ENCODE results near the gene TMCO4. TPM values are rescaled to one million over a fixed set of nuclear protein-coding genes. Genes with fewer than 3 reads are reported as not detected.

TMCO4 gene
- total and polyA plus RNA-seq, 2 donors (not counting 3 experiments of a cell fraction or from before 2014, with no cell fraction given): 7.6 to 10.3 TPM

GRCh38 chr1:19738076-19738475 is 61.6 kb downstream of the TMCO4 start:
- H3K9me1 ChIP-seq (replicated peaks; ENCODE audit: control insufficient read depth, extremely low read depth, insufficient read depth, low read length): no peaks in the 10 kb centered on the region
- H3K4me1 ChIP-seq (ENCODE audit: control insufficient read depth, extremely low read depth, insufficient read depth, low read length): no peaks in the 10 kb centered on the region
- TF ChIP-seq GATA2 (IDR thresholded peaks at IDR 0.05; ENCODE audit: insufficient read depth, insufficient read length, low read depth, low read length) (no peak), EZH2 (IDR thresholded peaks at IDR 0.05; ENCODE audit: borderline replicate concordance, low read depth, low read length, severe bottlenecking) (no peak), CTCF (IDR thresholded peaks at IDR 0.05; ENCODE audit: extremely low read depth in 1 of 2, insufficient read depth in 1 of 2, low read depth in 1 of 2, low read length in 2 of 2) (no peak), POLR2AphosphoS5 (IDR thresholded peaks at IDR 0.05; ENCODE audit: insufficient read depth, low read depth, low read length) (no peak), MAX (IDR thresholded peaks at IDR 0.05; ENCODE audit: insufficient read depth, insufficient read length) (no peak), FOS (IDR thresholded peaks at IDR 0.05; ENCODE audit: borderline replicate concordance, insufficient read depth, low read length) (no peak), POLR2A (IDR thresholded peaks at IDR 0.05; ENCODE audit: low read depth, low read length) (no peak)
- BruUV-seq (replicated peaks): no TSS peak
- no peak for DNase-seq (ENCODE audit: low read depth, low spot score)
- no peaks in the 10 kb centered on the region for H3K79me2 ChIP-seq (ENCODE audit: control insufficient read depth, insufficient read depth, low read length)
- intact Hi-C loops (cut with micrococcal nuclease) (no loop called here), dilution Hi-C loops (cut with MboI; ENCODE audit: extremely low pct_ligation_motif_present, low sequenced_read_pairs) (no loop called here)
- ChIA-PET POLR2A (no interaction called here), CTCF (interaction anchor here (0.8 to 1.9 kb wide), 4 partner anchors 22 to 414 kb away, joined by 3 to 5 read pairs (median 4); no protein-coding TSS in a partner anchor)
- H3K27me3 ChIP-seq (ENCODE audit: control insufficient read depth in 2 of 2, insufficient read depth in 2 of 2, low read length in 2 of 2): no peaks in the 10 kb centered on the region
- H4K20me1 ChIP-seq (replicated peaks; ENCODE audit: control insufficient read depth, extremely low read depth, insufficient read depth, low read length): no peaks in the 10 kb centered on the region
- H3K36me3 ChIP-seq (ENCODE audit: control insufficient read depth in 2 of 2, extremely low read depth in 1 of 2, insufficient read depth in 2 of 2, low read length in 2 of 2): no peaks in the 10 kb centered on the region
- H3K9ac ChIP-seq (replicated peaks; ENCODE audit: extremely low read depth, insufficient read depth, low read length): no peak overlapping the region
- H3K27ac ChIP-seq (ENCODE audit: insufficient read depth, low read depth, low read length): no peak overlapping the region
- H2AFZ ChIP-seq (ENCODE audit: low read depth, low read length): no peak overlapping the region
- H3K4me3 ChIP-seq (replicated peaks in 1 of 3; ENCODE audit: insufficient read depth in 1 of 3, low read depth in 1 of 3, low read length in 3 of 3): no peak overlapping the region
- FAIRE-seq: no peak
- no peak overlapping the region for H3K4me2 ChIP-seq (ENCODE audit: insufficient read depth, low read length)
- no peaks in the 10 kb centered on the region for H3K9me3 ChIP-seq (replicated peaks; ENCODE audit: control insufficient read depth, insufficient read depth, low read length)
